GM18520 (cell line): Measurements from ENCODE around the gene SIL1.
"Not testable (repeated sequence)": the region's sequence is repeated elsewhere in the genome, so short reads cannot be mapped to it uniquely, and the experiment has no call there.

Experiments used
- ATAC-seq: cut with Tn5 transposase; IDR thresholded peaks from one replicate; pipeline ENCODE4 v1.9.1; 2021; ENCODE audit not compliant: unreplicated experiment

SIL1 gene

GRCh38 chr5:139076111-139076510 lies 122.1 kb downstream of the SIL1 start:
- ATAC-seq = no peak

GRCh38 chr5:139075066-139076050 lies 122.8 kb downstream of the SIL1 start:
- no peak for ATAC-seq

GRCh38 chr5:139073956-139074355 lies 124.2 kb downstream of the SIL1 start:
- ATAC-seq = not testable (repeated sequence)

GRCh38 chr5:139068494-139069151 lies 129.5 kb downstream of the SIL1 start:
- no peak for ATAC-seq

- no peak for ATAC-seq
Measured at GRCh38 chr5:139068060-139068459, 130.1 kb downstream of the SIL1 start.

- ATAC-seq = no peak
Measured at GRCh38 chr5:139065306-139065705, 132.9 kb downstream of the SIL1 start.

- no peak for ATAC-seq
Measured at GRCh38 chr5:139064613-139065012, 133.6 kb downstream of the SIL1 start.

- no peak for ATAC-seq
Measured at GRCh38 chr5:139063664-139064054, 134.5 kb downstream of the SIL1 start.

- no peak for ATAC-seq
Measured at GRCh38 chr5:139062910-139063663, 135.1 kb downstream of the SIL1 start.

GRCh38 chr5:139061856-139062255 lies 136.3 kb downstream of the SIL1 start:
- no peak for ATAC-seq

- ATAC-seq = no peak
Measured at GRCh38 chr5:139061274-139061673, 136.9 kb downstream of the SIL1 start.

- ATAC-seq = no peak
Measured at GRCh38 chr5:139058121-139058520, 140.0 kb downstream of the SIL1 start.

- ATAC-seq = not testable (repeated sequence)
Measured at GRCh38 chr5:139057045-139057939, 140.9 kb downstream of the SIL1 start.

- ATAC-seq = no peak
Measured at GRCh38 chr5:139052975-139053374, 145.2 kb downstream of the SIL1 start.

GRCh38 chr5:139051392-139051791 lies 146.8 kb downstream of the SIL1 start:
- ATAC-seq = no peak

GRCh38 chr5:139050432-139050831 lies 147.7 kb downstream of the SIL1 start:
- ATAC-seq = no peak

GRCh38 chr5:139049780-139050179 lies 148.4 kb downstream of the SIL1 start:
- no peak for ATAC-seq

GRCh38 chr5:139046551-139046950 lies 151.6 kb downstream of the SIL1 start:
- ATAC-seq = no peak

- ATAC-seq = no peak
Measured at GRCh38 chr5:139043157-139043905, 154.8 kb downstream of the SIL1 start.

GRCh38 chr5:139040081-139040480 lies 158.1 kb downstream of the SIL1 start:
- no peak for ATAC-seq
